ENCODE data around the gene ENTREP3.

ENTREP3 gene

GRCh38 chr1:155198547-155198906 lies 56.8 kb downstream of the ENTREP3 start:
- no peak for DNase-seq

- no peak for DNase-seq
Measured at GRCh38 chr1:155197901-155198546, 57.3 kb downstream of the ENTREP3 start.

Measured in right kidney (tissue), 1 donor.